Ishikawa (cell line): ENCODE results near the gene CPT1B.

Source experiments
- CEBPB ChIP-seq: IDR thresholded peaks from 2 replicates; pipeline ENCODE4 v1.6.1; 2012
- CREB1 ChIP-seq: IDR thresholded peaks from 2 replicates; pipeline ENCODE4 v1.6.1; 2012; ENCODE audit warnings: low read depth
- EGR1 ChIP-seq: IDR thresholded peaks from 2 replicates; pipeline ENCODE4 v1.6.1; 2012
- EP300 ChIP-seq: IDR thresholded peaks from 2 replicates; pipeline ENCODE4 v1.6.1; 2012; ENCODE audit warnings: borderline replicate concordance
- FOXM1 ChIP-seq: IDR thresholded peaks from 2 replicates; pipeline ENCODE4 v1.6.1; 2012; ENCODE audit warnings: low read depth, borderline replicate concordance
- TAF1 ChIP-seq: IDR thresholded peaks from 2 replicates; pipeline ENCODE4 v1.6.1; 2012; ENCODE audit warnings: low read depth, mild to moderate bottlenecking
- TCF12 ChIP-seq: IDR thresholded peaks from 2 replicates; pipeline ENCODE4 v1.6.1; 2012; ENCODE audit warnings: low read depth
- YY1 ChIP-seq: IDR thresholded peaks from 2 replicates; pipeline ENCODE4 v1.6.1; 2012; ENCODE audit warnings: low read depth
- ZBTB7A ChIP-seq: IDR thresholded peaks from 2 replicates; pipeline ENCODE4 v1.6.1; 2012; ENCODE audit warnings: low read depth
- TF ChIP-seq, protein P1 (sequence below): IDR thresholded peaks from 2 replicates; pipeline ENCODE4 v1.6.1; 2012; ENCODE audit warnings: low read depth, mild to moderate bottlenecking
- TF ChIP-seq, protein P2 (sequence below): IDR thresholded peaks from 2 replicates; pipeline ENCODE4 v1.6.1; 2012

DNA sequence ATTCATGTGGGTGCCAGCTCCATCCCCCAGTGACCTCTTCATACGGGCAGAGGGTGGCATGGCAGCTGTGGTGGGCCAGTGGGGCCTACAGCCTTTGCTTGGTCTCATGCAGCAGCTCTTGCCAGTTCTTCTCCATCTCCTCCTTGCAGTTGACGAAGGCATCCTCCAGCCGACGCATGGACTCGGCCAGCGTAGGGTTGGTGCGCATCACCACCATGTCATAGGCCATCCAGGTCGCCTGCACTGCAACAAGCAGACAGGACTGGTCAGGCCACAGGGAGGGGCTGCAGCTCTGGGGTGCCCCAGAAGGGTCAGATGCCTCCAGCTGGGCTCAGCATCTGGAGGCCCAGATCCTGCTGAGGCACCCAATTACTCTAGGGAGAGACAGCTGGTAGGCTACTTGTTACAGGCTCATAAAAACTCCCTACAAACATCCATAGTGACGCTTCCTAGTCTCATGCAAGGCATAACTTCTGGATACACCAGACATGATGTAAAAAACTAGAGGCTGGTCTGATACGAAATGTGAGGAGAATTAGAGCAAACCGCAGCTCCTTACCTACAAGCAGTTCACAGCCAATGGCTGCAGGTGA is 27.0 kb downstream of the CPT1B start:
- TF ChIP-seq CEBPB (no peak), TAF1 (no peak), FOXM1 (no peak), EP300 (no peak), EGR1 (no peak), ZBTB7A (no peak), CREB1 (no peak), YY1 (no peak), TCF12 (no peak)
- TF ChIP-seq, protein P1, sequence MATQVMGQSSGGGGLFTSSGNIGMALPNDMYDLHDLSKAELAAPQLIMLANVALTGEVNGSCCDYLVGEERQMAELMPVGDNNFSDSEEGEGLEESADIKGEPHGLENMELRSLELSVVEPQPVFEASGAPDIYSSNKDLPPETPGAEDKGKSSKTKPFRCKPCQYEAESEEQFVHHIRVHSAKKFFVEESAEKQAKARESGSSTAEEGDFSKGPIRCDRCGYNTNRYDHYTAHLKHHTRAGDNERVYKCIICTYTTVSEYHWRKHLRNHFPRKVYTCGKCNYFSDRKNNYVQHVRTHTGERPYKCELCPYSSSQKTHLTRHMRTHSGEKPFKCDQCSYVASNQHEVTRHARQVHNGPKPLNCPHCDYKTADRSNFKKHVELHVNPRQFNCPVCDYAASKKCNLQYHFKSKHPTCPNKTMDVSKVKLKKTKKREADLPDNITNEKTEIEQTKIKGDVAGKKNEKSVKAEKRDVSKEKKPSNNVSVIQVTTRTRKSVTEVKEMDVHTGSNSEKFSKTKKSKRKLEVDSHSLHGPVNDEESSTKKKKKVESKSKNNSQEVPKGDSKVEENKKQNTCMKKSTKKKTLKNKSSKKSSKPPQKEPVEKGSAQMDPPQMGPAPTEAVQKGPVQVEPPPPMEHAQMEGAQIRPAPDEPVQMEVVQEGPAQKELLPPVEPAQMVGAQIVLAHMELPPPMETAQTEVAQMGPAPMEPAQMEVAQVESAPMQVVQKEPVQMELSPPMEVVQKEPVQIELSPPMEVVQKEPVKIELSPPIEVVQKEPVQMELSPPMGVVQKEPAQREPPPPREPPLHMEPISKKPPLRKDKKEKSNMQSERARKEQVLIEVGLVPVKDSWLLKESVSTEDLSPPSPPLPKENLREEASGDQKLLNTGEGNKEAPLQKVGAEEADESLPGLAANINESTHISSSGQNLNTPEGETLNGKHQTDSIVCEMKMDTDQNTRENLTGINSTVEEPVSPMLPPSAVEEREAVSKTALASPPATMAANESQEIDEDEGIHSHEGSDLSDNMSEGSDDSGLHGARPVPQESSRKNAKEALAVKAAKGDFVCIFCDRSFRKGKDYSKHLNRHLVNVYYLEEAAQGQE = no peak
- TF ChIP-seq, protein P2, sequence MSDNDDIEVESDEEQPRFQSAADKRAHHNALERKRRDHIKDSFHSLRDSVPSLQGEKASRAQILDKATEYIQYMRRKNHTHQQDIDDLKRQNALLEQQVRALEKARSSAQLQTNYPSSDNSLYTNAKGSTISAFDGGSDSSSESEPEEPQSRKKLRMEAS = no peak
